Muscle of arm (tissue), 12 donors: ENCODE measurements around the gene F10. TPM values are rescaled to one million over a fixed set of nuclear protein-coding genes. Genes with fewer than 3 reads are reported as not detected.

ENCODE experiments used
- DNase-seq: peaks from one replicate; pipeline ENCODE4 v3.0.0-alpha.2; 2013
- polyA plus RNA-seq, 12 donors: library from polyadenylated mRNA; unstranded; fragments of 120-200 nt; gene quantifications; one replicate each; pipeline ENCODE4 v1.2.1, GENCODE V29; 2013; ENCODE audit not compliant: insufficient read length in 12 of 12

Gene F10
- polyA plus RNA-seq, 12 donors, result 11.8 to 38.1 (median 17.9) TPM; not detected in 1

GRCh38 chr13:113192279-113192678 is 69.7 kb downstream of the F10 start:
- DNase-seq, result no peak

DNA sequence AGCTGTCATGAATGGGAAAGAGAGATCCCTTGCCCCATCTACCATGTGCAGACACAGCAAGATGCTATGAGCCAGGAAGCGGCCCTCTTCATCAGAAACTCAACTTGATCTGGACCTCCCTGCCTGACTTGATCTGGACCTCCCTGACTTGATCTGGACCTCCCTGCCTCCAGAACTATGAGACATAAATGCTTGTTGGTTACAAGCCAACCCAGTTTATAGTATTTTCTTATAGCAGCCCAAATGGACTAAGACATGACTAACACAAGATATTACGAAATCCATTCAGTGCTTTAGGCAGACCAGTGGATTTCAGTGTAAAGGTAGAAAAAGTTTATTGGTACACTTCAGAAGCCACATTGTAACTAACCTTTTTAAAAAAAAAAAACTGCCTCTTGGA is 70.3 kb downstream of the F10 start:
- DNase-seq, result no peak

DNA sequence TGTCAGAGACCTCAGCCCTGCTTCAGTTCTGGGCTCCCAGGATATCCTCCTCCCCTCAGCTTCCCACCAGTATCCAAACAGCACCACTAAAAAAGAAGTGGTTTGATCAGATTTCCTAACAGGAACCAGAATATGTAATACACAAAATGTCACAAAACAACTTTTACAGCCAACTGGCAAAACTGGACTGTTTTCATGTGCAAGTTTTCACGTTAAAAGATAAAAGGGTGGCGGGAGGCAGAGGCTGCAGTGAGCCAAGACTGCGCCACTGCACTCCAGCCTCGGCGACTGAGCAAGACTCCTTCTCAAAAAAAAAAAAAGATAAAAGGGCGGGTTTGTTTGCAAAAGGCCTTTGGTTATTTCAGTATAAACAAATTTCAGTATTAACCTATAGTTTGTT is 72.8 kb downstream of the F10 start:
- no peak for DNase-seq

DNA sequence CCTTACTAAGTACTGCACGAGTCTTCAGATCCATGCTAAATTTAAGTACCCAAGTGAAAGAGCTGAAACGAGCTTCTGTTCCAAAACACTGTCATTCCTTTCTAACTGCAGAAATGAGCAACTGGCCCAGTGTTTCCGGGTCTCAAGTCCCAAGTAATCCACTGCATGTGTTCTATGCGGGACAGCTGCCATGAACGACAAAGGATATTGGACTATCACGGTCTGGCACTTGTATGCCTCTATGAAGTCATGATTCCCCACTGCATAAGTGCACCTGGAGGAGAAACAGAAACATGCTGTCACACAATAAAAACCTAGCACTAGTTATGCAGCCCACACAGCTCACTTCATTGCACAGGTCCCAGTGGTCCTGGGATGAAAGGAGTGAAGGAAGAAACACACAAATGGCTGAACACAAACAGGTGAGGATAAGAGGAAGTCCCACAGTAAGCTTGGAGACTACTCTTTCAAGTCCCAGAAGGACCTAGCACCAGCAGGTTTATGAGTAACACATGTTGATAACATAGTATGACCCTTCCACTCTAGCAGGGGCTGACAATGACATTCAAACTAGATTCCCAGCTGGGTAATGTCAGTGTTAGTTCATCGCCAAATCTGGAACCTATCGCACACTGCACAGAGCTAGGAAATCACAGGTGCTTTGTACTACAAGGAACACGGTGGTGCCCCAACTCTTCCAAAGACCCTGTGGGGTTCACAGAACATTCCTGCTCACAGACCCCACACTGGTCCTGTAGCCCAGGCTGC is 74.6 kb downstream of the F10 start:
- no peak for DNase-seq

Other genes with a start within 250 kb of the F10 start
- gene MCF2L, start 153.6 kb upstream of the F10 start, polyA plus RNA-seq, result 10 to 100 TPM in 11 of 12 donors, not detected in 1; 13.7 to 50.7 (median 22.0) TPM
- 1 to 10 TPM in 9 of 12 donors, under 1 TPM in 1, not detected in 2; 0.94 to 3.5 (median 1.7) TPM for gene F7, start 17.0 kb upstream of the F10 start, polyA plus RNA-seq
- gene PROZ, start 35.8 kb downstream of the F10 start, polyA plus RNA-seq, result under 1 TPM in 4 of 12 donors, not detected in 8; 0.11 to 0.37 (median 0.12) TPM
- gene PCID2, start 85.9 kb downstream of the F10 start, polyA plus RNA-seq, result 10 to 100 TPM in 11 of 12 donors, not detected in 1; 31.7 to 59.8 (median 41.9) TPM
- gene CUL4A, start 86.8 kb downstream of the F10 start, polyA plus RNA-seq, result 10 to 100 TPM in 11 of 12 donors, not detected in 1; 44.0 to 82.7 (median 75.1) TPM
- 100 to 1,000 TPM in 2 of 12 donors, 10 to 100 TPM in 9, not detected in 1; 75.4 to 113 (median 88.4) TPM for gene LAMP1, start 174.4 kb downstream of the F10 start, polyA plus RNA-seq
- gene GRTP1, start 241.3 kb downstream of the F10 start, polyA plus RNA-seq, result 10 to 100 TPM in 2 of 12 donors, 1 to 10 TPM in 9, not detected in 1; 1.3 to 12.1 (median 3.5) TPM